ENCODE data around the gene GALNT16.

- TF ChIP-seq POLR2A (IDR thresholded peaks at IDR 0.05) = no peak
- TF ChIP-seq, protein P1, sequence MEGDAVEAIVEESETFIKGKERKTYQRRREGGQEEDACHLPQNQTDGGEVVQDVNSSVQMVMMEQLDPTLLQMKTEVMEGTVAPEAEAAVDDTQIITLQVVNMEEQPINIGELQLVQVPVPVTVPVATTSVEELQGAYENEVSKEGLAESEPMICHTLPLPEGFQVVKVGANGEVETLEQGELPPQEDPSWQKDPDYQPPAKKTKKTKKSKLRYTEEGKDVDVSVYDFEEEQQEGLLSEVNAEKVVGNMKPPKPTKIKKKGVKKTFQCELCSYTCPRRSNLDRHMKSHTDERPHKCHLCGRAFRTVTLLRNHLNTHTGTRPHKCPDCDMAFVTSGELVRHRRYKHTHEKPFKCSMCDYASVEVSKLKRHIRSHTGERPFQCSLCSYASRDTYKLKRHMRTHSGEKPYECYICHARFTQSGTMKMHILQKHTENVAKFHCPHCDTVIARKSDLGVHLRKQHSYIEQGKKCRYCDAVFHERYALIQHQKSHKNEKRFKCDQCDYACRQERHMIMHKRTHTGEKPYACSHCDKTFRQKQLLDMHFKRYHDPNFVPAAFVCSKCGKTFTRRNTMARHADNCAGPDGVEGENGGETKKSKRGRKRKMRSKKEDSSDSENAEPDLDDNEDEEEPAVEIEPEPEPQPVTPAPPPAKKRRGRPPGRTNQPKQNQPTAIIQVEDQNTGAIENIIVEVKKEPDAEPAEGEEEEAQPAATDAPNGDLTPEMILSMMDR (IDR thresholded peaks at IDR 0.05) = no peak
- TF ChIP-seq POLR2AphosphoS5 (IDR thresholded peaks at IDR 0.05) = peak; percentile 48 to 84 (median 77)
- TF ChIP-seq EP300 (IDR thresholded peaks at IDR 0.05) = no peak
These were observed 138.3 kb downstream of the GALNT16 start, which contains the start of the genes ERH and SLC39A9 for GRCh38 chr14:69398053-69398817.
